Measurements from ENCODE around the gene NRP1.

Gene NRP1

DNA sequence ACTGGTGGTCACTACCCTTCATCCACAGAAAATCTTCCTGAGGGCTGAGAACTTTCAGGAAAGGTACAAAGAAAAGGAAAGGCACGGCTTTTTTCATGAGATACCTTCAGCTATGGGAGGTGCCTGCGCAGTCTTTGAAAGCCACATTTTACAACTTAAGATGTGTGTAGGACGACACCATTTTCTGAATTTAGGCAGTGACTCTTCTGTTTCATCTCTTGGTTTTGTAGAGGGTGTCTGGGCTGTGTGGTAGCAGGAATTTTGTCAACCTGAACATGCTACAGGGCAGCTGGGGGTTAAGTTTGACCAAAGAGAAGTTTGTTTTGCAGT, 138.1 kb downstream of the NRP1 start:
- Histone ChIP-seq H3K9me2 (replicated peaks; ENCODE audit: control insufficient read depth, low read length) (no peaks in the 10 kb centered on the region), H3K79me2 (ENCODE audit: control insufficient read depth, low read length) (no peaks in the 10 kb centered on the region), H3K36me3 (ENCODE audit: control insufficient read depth, low read length) (no peaks in the 10 kb centered on the region), H3K4me3 (ENCODE audit: low read length) (no peak overlapping the region), H3K27me3 (ENCODE audit: control insufficient read depth, low read length) (no peaks in the 10 kb centered on the region), H3F3A (ENCODE audit: control insufficient read depth, insufficient read depth) (no peaks in the 10 kb centered on the region), H3K4me2 (ENCODE audit: low read length) (no peak overlapping the region), H3K27ac (ENCODE audit: low read depth, low read length) (no peak overlapping the region), H3K9me3 (ENCODE audit: control insufficient read depth, insufficient read depth, low read length) (no peaks in the 10 kb centered on the region), H4K20me1 (ENCODE audit: control insufficient read depth, insufficient read depth, low read depth, low read length) (no peaks in the 10 kb centered on the region), H3K4me1 (ENCODE audit: control insufficient read depth, low read length) (no peaks in the 10 kb centered on the region)
- no peak for TF ChIP-seq EZH2phosphoT487 (IDR thresholded peaks at IDR 0.05; ENCODE audit: borderline replicate concordance, low read length)
- TF ChIP-seq, protein P1, sequence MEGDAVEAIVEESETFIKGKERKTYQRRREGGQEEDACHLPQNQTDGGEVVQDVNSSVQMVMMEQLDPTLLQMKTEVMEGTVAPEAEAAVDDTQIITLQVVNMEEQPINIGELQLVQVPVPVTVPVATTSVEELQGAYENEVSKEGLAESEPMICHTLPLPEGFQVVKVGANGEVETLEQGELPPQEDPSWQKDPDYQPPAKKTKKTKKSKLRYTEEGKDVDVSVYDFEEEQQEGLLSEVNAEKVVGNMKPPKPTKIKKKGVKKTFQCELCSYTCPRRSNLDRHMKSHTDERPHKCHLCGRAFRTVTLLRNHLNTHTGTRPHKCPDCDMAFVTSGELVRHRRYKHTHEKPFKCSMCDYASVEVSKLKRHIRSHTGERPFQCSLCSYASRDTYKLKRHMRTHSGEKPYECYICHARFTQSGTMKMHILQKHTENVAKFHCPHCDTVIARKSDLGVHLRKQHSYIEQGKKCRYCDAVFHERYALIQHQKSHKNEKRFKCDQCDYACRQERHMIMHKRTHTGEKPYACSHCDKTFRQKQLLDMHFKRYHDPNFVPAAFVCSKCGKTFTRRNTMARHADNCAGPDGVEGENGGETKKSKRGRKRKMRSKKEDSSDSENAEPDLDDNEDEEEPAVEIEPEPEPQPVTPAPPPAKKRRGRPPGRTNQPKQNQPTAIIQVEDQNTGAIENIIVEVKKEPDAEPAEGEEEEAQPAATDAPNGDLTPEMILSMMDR (IDR thresholded peaks at IDR 0.05; ENCODE audit: low read depth, low read length, poor library complexity, severe bottlenecking): no peak

DNA sequence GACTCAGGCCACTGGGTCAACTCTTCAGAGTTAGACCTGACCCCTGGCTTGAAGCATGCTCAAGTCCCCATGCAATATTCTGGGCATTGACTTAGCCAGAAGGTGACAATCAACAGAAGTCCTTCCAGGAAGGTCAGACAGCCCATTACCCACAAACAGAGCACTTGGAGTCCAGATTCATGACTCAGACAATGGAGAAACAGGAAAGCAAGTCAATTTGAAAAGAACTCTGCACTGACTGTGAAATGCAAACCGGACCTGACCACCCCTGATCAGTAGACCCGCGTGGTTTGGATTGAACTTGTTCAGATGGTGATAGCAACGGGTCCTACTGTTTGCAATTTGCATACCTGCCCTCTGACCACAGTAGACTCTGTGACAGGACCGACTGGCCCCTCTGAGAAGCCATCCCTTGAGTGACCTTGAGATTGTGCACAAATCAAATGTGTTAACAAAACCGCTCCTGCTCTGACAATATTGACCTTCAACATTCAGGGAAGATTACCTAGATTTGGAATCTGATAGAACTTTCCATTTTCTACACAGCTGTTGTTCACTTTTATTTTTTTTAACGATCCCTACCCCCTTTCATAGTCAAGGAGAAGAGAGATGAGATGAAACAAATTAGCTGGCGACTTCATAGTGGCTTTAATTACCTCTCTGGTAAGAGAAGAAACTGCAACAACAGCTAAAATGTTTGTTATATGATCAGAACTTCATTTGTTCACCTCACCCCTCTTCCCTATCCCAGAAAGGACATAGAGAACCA, 138.7 kb downstream of the NRP1 start:
- H3K27me3 ChIP-seq (ENCODE audit: control insufficient read depth, low read length): no peaks in the 10 kb centered on the region
- H3K79me2 ChIP-seq (ENCODE audit: control insufficient read depth, low read length): no peaks in the 10 kb centered on the region
- no peak overlapping the region for H3K4me2 ChIP-seq (ENCODE audit: low read length)
- H3K36me3 ChIP-seq (ENCODE audit: control insufficient read depth, low read length): no peaks in the 10 kb centered on the region
- H3K9me3 ChIP-seq (ENCODE audit: control insufficient read depth, insufficient read depth, low read length): no peaks in the 10 kb centered on the region
- H3K4me1 ChIP-seq (ENCODE audit: control insufficient read depth, low read length): no peaks in the 10 kb centered on the region
- H3K4me3 ChIP-seq (ENCODE audit: low read length): no peak overlapping the region
- no peak overlapping the region for H3K27ac ChIP-seq (ENCODE audit: low read depth, low read length)
- H3K9me2 ChIP-seq (replicated peaks; ENCODE audit: control insufficient read depth, low read length): no peaks in the 10 kb centered on the region
- no peaks in the 10 kb centered on the region for H3F3A ChIP-seq (ENCODE audit: control insufficient read depth, insufficient read depth)
- no peaks in the 10 kb centered on the region for H4K20me1 ChIP-seq (ENCODE audit: control insufficient read depth, insufficient read depth, low read depth, low read length)
- TF ChIP-seq, protein P1 (IDR thresholded peaks at IDR 0.05; ENCODE audit: low read depth, low read length, poor library complexity, severe bottlenecking): no peak
- TF ChIP-seq EZH2phosphoT487 (IDR thresholded peaks at IDR 0.05; ENCODE audit: borderline replicate concordance, low read length): no peak

DNA sequence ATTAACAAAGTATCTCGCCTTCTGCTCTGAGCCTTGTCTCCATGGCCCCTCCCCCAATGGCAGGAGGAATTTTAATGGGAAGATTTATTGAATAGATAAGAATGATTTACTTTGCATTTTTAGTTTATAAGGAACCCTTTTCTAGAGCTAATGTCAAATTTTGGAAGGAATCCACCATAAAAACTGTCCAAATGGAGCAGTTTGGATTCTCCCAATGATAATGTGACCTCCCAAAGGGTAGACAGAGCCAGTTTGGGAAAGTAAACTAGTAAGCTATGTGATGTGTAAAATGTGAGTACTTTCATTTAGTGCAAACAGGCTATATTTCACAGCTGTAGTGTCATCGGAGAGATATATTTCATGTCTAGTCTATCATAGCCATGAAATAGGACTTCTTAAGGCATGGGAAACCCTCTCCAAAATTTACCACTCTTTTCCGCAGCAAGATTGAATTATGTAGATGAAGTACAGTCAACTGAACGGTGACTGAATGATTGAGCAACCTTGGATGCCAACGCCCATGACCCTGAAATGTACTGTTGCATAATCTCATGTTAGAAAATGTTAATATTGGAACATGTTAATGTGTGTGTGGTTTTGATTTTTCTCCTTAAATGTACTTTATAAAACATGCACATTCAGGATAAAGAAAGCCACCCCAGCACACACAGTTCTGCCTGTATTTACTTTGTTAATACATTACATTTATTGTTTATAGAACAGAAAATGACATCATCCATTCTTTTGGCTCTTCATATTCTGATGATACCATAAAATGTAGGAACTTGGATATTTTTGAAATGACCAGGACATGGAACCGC, 140.6 kb downstream of the NRP1 start:
- no peaks in the 10 kb centered on the region for H3K36me3 ChIP-seq (ENCODE audit: control insufficient read depth, low read length)
- no peaks in the 10 kb centered on the region for H3K9me3 ChIP-seq (ENCODE audit: control insufficient read depth, insufficient read depth, low read length)
- H3K4me3 ChIP-seq (ENCODE audit: low read length): no peak overlapping the region
- H3K79me2 ChIP-seq (ENCODE audit: control insufficient read depth, low read length): no peaks in the 10 kb centered on the region
- H3K9me2 ChIP-seq (replicated peaks; ENCODE audit: control insufficient read depth, low read length): no peaks in the 10 kb centered on the region
- no peaks in the 10 kb centered on the region for H3K27me3 ChIP-seq (ENCODE audit: control insufficient read depth, low read length)
- H3F3A ChIP-seq (ENCODE audit: control insufficient read depth, insufficient read depth): no peaks in the 10 kb centered on the region
- H3K4me2 ChIP-seq (ENCODE audit: low read length): peak overlapping the region; percentile 17
- H3K27ac ChIP-seq (ENCODE audit: low read depth, low read length): no peak overlapping the region
- TF ChIP-seq, protein P1 (IDR thresholded peaks at IDR 0.05; ENCODE audit: low read depth, low read length, poor library complexity, severe bottlenecking): no peak
- TF ChIP-seq EZH2phosphoT487 (IDR thresholded peaks at IDR 0.05; ENCODE audit: borderline replicate concordance, low read length): no peak
- no peaks in the 10 kb centered on the region for H4K20me1 ChIP-seq (ENCODE audit: control insufficient read depth, insufficient read depth, low read depth, low read length)
- no peaks in the 10 kb centered on the region for H3K4me1 ChIP-seq (ENCODE audit: control insufficient read depth, low read length)
